OCI-LY3 (cell line): ENCODE data around the gene NYNRIN.
"Not testable (repeated sequence)": the region's sequence is repeated elsewhere in the genome, so short reads cannot be mapped to it uniquely, and the experiment has no call there.

Experiments used
- H2AFZ ChIP-seq: fragments of 200-600, 300-600 bp; shearing (Covaris generic); 2 replicates; pipeline ENCODE4 v1.6.0; 2014; ENCODE audit warnings: antibody characterized with exemption, low read depth, low read length
- H3K27ac ChIP-seq: fragments of 200-600, 300-600 bp; sonication (generic); 2 replicates; pipeline ENCODE4 v1.5.1; 2014; ENCODE audit warnings: mild to moderate bottlenecking, low read length, moderate library complexity, mixed read lengths
- H3K27me3 ChIP-seq: fragments of 200-600, 300-600 bp; sonication (generic); 2 replicates; pipeline ENCODE4 v1.6.1; 2014; ENCODE audit warnings: low read depth, low read length, mixed read lengths
- H3K36me3 ChIP-seq: fragments of 200-600, 300-600 bp; sonication (generic); replicated peaks from 2 replicates; pipeline ENCODE3; 2014; ENCODE audit warnings: low read depth, low read length, mixed read lengths
- H3K4me1 ChIP-seq: fragments of 300-600, 200-600 bp; sonication (generic); 2 replicates; pipeline ENCODE4 v1.6.1; 2014; ENCODE audit warnings: low read length, mixed read lengths
- H3K4me2 ChIP-seq: fragments of 200-600, 300-600 bp; sonication (generic); 2 replicates; pipeline ENCODE4 v1.6.1; 2014; ENCODE audit warnings: low read length, mixed read lengths
- H3K4me3 ChIP-seq: fragments of 300-600, 200-600 bp; sonication (generic); 2 replicates; pipeline ENCODE4 v1.5.1; 2014; ENCODE audit warnings: antibody characterized with exemption, mild to moderate bottlenecking, low read length, moderate library complexity
- H3K79me2 ChIP-seq: fragments of 300-600, 200-600 bp; shearing (Covaris generic); 2 replicates; pipeline ENCODE4 v1.6.1; 2014; ENCODE audit warnings: mild to moderate bottlenecking, low read length, mixed read lengths
- H3K9ac ChIP-seq: fragments of 300-600, 200-600 bp; shearing (Covaris generic); 2 replicates; pipeline ENCODE4 v1.6.0; 2014; ENCODE audit warnings: mild to moderate bottlenecking, low read length, moderate library complexity
- H3K9me3 ChIP-seq: fragments of 200-600, 300-600 bp; shearing (Covaris generic); 2 replicates; pipeline ENCODE4 v1.6.1; 2014; ENCODE audit warnings: low read length, mixed read lengths; ENCODE audit not compliant: insufficient read depth
- H4K20me1 ChIP-seq: fragments of 200-600, 300-600 bp; sonication (generic); 2 replicates; pipeline ENCODE4 v1.6.1; 2016; ENCODE audit warnings: low read length, mixed read lengths; ENCODE audit not compliant: insufficient read depth
- CTCF ChIP-seq: fragments of 200-600, 300-600 bp; sonication (generic); IDR thresholded peaks from 2 replicates; pipeline ENCODE4 v1.5.1; 2014; ENCODE audit warnings: antibody characterized with exemption, low read length, low read depth
- EZH2phosphoT487 ChIP-seq: fragments of 200-600 bp; shearing (Covaris generic); IDR thresholded peaks from 2 replicates; pipeline ENCODE4 v1.6.1; 2018; ENCODE audit warnings: antibody characterized with exemption, mixed run types, low read depth

NYNRIN gene

GRCh38 chr14:24398653-24399446 is at the start of gene NYNRIN:
NYNRIN (plus strand) TSS chr14:24399003; CDS start chr14:24399247, 244 bp downstream.
- H3K36me3 ChIP-seq = no peaks in the 10 kb centered on the region
- peaks cover 14% of the 10 kb centered on the region; the same call in 1 of the 2 replicates for H3K27me3 ChIP-seq
- H2AFZ ChIP-seq = peak within 1 kb of the TSS; percentile 68; the same call in 1 of the 2 replicates
- no peaks in the 10 kb centered on the region for H3K4me1 ChIP-seq
- H4K20me1 ChIP-seq = no peaks in the 10 kb centered on the region
- H3K27ac ChIP-seq = no peak within 1 kb of the TSS
- peak within 1 kb of the TSS; percentile 76 for H3K4me3 ChIP-seq
- peak within 1 kb of the TSS; percentile 80 for H3K4me2 ChIP-seq
- TF ChIP-seq EZH2phosphoT487 = no peak
- TF ChIP-seq CTCF = no peak
- peak within 1 kb of the TSS; percentile 40 for H3K9ac ChIP-seq
- H3K79me2 ChIP-seq = no peaks in the 10 kb centered on the region
- H3K9me3 ChIP-seq = no peaks in the 10 kb centered on the region

GRCh38 chr14:24349742-24350141 is 49.1 kb upstream of the NYNRIN start:
- no peak overlapping the region for H3K4me2 ChIP-seq
- H4K20me1 ChIP-seq = no peaks in the 10 kb centered on the region
- no peaks in the 10 kb centered on the region for H3K36me3 ChIP-seq
- peaks cover 41% of the 10 kb centered on the region for H3K27me3 ChIP-seq
- no peaks in the 10 kb centered on the region for H3K4me1 ChIP-seq
- no peak for TF ChIP-seq CTCF
- no peak for TF ChIP-seq EZH2phosphoT487
- H3K4me3 ChIP-seq = no peak overlapping the region
- H2AFZ ChIP-seq = no peak overlapping the region
- no peak overlapping the region for H3K27ac ChIP-seq
- H3K9ac ChIP-seq = no peak overlapping the region
- H3K79me2 ChIP-seq = no peaks in the 10 kb centered on the region
- H3K9me3 ChIP-seq = no peaks in the 10 kb centered on the region

- no peaks in the 10 kb centered on the region for H3K79me2 ChIP-seq
- H3K27me3 ChIP-seq = peaks cover 40% of the 10 kb centered on the region
- H3K27ac ChIP-seq = no peak overlapping the region
- TF ChIP-seq EZH2phosphoT487 = no peak
- TF ChIP-seq CTCF = no peak
- H3K4me3 ChIP-seq = no peak overlapping the region
- H3K36me3 ChIP-seq = no peaks in the 10 kb centered on the region
- no peaks in the 10 kb centered on the region for H3K9me3 ChIP-seq
- no peaks in the 10 kb centered on the region for H3K4me1 ChIP-seq
- no peak overlapping the region for H3K4me2 ChIP-seq
- H3K9ac ChIP-seq = no peak overlapping the region
- no peaks in the 10 kb centered on the region for H4K20me1 ChIP-seq
- no peak overlapping the region for H2AFZ ChIP-seq
Measured at GRCh38 chr14:24351517-24351916, 47.3 kb upstream of the NYNRIN start.

- Histone ChIP-seq H3K4me3 (no peak overlapping the region), H3K4me1 (no peaks in the 10 kb centered on the region), H3K36me3 (no peaks in the 10 kb centered on the region), H3K4me2 (no peak overlapping the region), H3K9me3 (no peaks in the 10 kb centered on the region), H3K9ac (no peak overlapping the region), H3K79me2 (no peaks in the 10 kb centered on the region), H3K27ac (no peak overlapping the region), H2AFZ (no peak overlapping the region), H4K20me1 (no peaks in the 10 kb centered on the region), H3K27me3 (peaks cover 39% of the 10 kb centered on the region)
- TF ChIP-seq CTCF = no peak
- no peak for TF ChIP-seq EZH2phosphoT487
Measured at GRCh38 chr14:24353559-24354481, 45.0 kb upstream of the NYNRIN start.

GRCh38 chr14:24354482-24354825 is 44.3 kb upstream of the NYNRIN start:
- H3K4me3 ChIP-seq, H3K79me2 ChIP-seq, H2AFZ ChIP-seq, H3K4me2 ChIP-seq, H3K27ac ChIP-seq, H3K4me1 ChIP-seq, H3K9ac ChIP-seq, H3K9me3 ChIP-seq, H3K36me3 ChIP-seq, H4K20me1 ChIP-seq: not testable (repeated sequence)
- H3K27me3 ChIP-seq = peaks cover 38% of the 10 kb centered on the region
